Measurements from ENCODE around the gene STARD13. TPM values are rescaled to one million over a fixed set of nuclear protein-coding genes. Genes with fewer than 3 reads are reported as not detected.

Gene STARD13
- total RNA-seq, 1 donor from 2014 or later = 151 TPM

- intact Hi-C loops (cut with DNase I) = no loop called here
- no peak for ATAC-seq
- DNase-seq (ENCODE audit: low spot score) = no peak
These were observed 4.6 kb downstream of the STARD13 start for GRCh38 chr13:33280923-33281322.

GRCh38 chr13:33280279-33280905, 5.2 kb downstream of the STARD13 start:
- intact Hi-C loops (cut with DNase I) = no loop called here
- no peak for ATAC-seq

GRCh38 chr13:33279414-33280278, 5.9 kb downstream of the STARD13 start:
- ATAC-seq = peak; percentile 20
- intact Hi-C loops (cut with DNase I) = no loop called here
- DNase-seq (ENCODE audit: low spot score) = no peak

More at GRCh38 chr13:33280279-33280905, 5.2 kb downstream of the STARD13 start:
- no peak for DNase-seq (ENCODE audit: low spot score)

- intact Hi-C loops (cut with DNase I) = no loop called here
- DNase-seq (ENCODE audit: low spot score) = no peak
- ATAC-seq = no peak
These were observed 6.6 kb downstream of the STARD13 start for GRCh38 chr13:33278913-33279312.

GRCh38 chr13:33277946-33278345, 7.6 kb downstream of the STARD13 start:
- no peak for DNase-seq (ENCODE audit: low spot score)
- ATAC-seq = peak; percentile 76
- intact Hi-C loops (cut with DNase I) = no loop called here

GRCh38 chr13:33277037-33277740, 8.4 kb downstream of the STARD13 start:
- no peak for ATAC-seq
- intact Hi-C loops (cut with DNase I) = no loop called here

GRCh38 chr13:33276570-33276969, 9.0 kb downstream of the STARD13 start:
- DNase-seq (ENCODE audit: low spot score) (no peak), ATAC-seq (no peak)
- intact Hi-C loops (cut with DNase I) = no loop called here

More at GRCh38 chr13:33277037-33277740, 8.4 kb downstream of the STARD13 start:
- no peak for DNase-seq (ENCODE audit: low spot score)

- DNase-seq (ENCODE audit: low spot score) (no peak), ATAC-seq (peak; percentile 49)
- intact Hi-C loops (cut with DNase I) = no loop called here
These were observed 9.6 kb downstream of the STARD13 start for GRCh38 chr13:33275916-33276315.

GRCh38 chr13:33274264-33274663, 11.3 kb downstream of the STARD13 start:
- DNase-seq (ENCODE audit: low spot score) (no peak), ATAC-seq (no peak)
- intact Hi-C loops (cut with DNase I) = no loop called here

GRCh38 chr13:33272531-33273124, 12.9 kb downstream of the STARD13 start:
- DNase-seq (ENCODE audit: low spot score) = no peak
- no peak for ATAC-seq
- intact Hi-C loops (cut with DNase I) = no loop called here

- ATAC-seq (no peak), DNase-seq (ENCODE audit: low spot score) (no peak)
- intact Hi-C loops (cut with DNase I) = no loop called here
These were observed 13.8 kb downstream of the STARD13 start for GRCh38 chr13:33271759-33272158.

GRCh38 chr13:33270895-33271538, 14.5 kb downstream of the STARD13 start:
- DNase-seq (ENCODE audit: low spot score) (no peak), ATAC-seq (peak; percentile 68)
- intact Hi-C loops (cut with DNase I) = no loop called here

GRCh38 chr13:33265607-33266006, 19.9 kb downstream of the STARD13 start:
- ATAC-seq (no peak), DNase-seq (ENCODE audit: low spot score) (no peak)
- intact Hi-C loops (cut with DNase I) = no loop called here

GRCh38 chr13:33265133-33265532, 20.4 kb downstream of the STARD13 start:
- intact Hi-C loops (cut with DNase I) = no loop called here
- no peak for DNase-seq (ENCODE audit: low spot score)
- no peak for ATAC-seq

- intact Hi-C loops (cut with DNase I) = no loop called here
- no peak for DNase-seq (ENCODE audit: low spot score)
- peak; percentile 17 for ATAC-seq
These were observed 21.0 kb downstream of the STARD13 start for GRCh38 chr13:33264620-33264978.

GRCh38 chr13:33263976-33264619, 21.5 kb downstream of the STARD13 start:
- intact Hi-C loops (cut with DNase I) = no loop called here
- ATAC-seq (no peak), DNase-seq (ENCODE audit: low spot score) (no peak)

- ATAC-seq (no peak), DNase-seq (ENCODE audit: low spot score) (no peak)
- intact Hi-C loops (cut with DNase I) = no loop called here
These were observed 22.1 kb downstream of the STARD13 start for GRCh38 chr13:33263484-33263883.

GRCh38 chr13:33262997-33263396, 22.6 kb downstream of the STARD13 start:
- ATAC-seq (no peak), DNase-seq (ENCODE audit: low spot score) (no peak)
- intact Hi-C loops (cut with DNase I) = no loop called here

GRCh38 chr13:33262594-33262993, 23.0 kb downstream of the STARD13 start:
- ATAC-seq = peak; percentile 18
- intact Hi-C loops (cut with DNase I) = no loop called here
- DNase-seq (ENCODE audit: low spot score) = no peak
